Measurements from ENCODE around the gene MIEN1.
A peak's percentile ranks its signal among the peaks of the same experiment; 100 is the strongest.
"Not testable (repeated sequence)": the region's sequence is repeated elsewhere in the genome, so short reads cannot be mapped to it uniquely, and the experiment has no call there.

MIEN1 gene

GRCh38 chr17:39738983-39739884 lies 8.9 kb upstream of the MIEN1 start:
- DNase-seq, result peak; percentile 47

- DNase-seq, result no peak
Observed at GRCh38 chr17:39738568-39738901, 8.2 kb upstream of the MIEN1 start.

GRCh38 chr17:39737760-39738567 lies 7.6 kb upstream of the MIEN1 start, which contains the start of gene GRB7:
Gene GRB7 (plus strand): TSS chr17:39737938. CDS start chr17:39742302, 4,364 bp downstream.
- peak; percentile 71 for DNase-seq

GRCh38 chr17:39737206-39737759 lies 7.0 kb upstream of the MIEN1 start:
- DNase-seq, result no peak

GRCh38 chr17:39736319-39737165 lies 6.2 kb upstream of the MIEN1 start:
- DNase-seq, result no peak

GRCh38 chr17:39735882-39736281 lies 5.5 kb upstream of the MIEN1 start:
- no peak for DNase-seq

GRCh38 chr17:39732586-39732985 lies 2.3 kb upstream of the MIEN1 start:
- DNase-seq, result no peak

GRCh38 chr17:39729280-39729851 lies 966 bp downstream of the MIEN1 start:
- DNase-seq, result no peak

- no peak for DNase-seq
Observed at GRCh38 chr17:39727556-39727955, 2.8 kb downstream of the MIEN1 start.

GRCh38 chr17:39726617-39727016 lies 3.7 kb downstream of the MIEN1 start:
- DNase-seq, result no peak

- not testable (repeated sequence) for DNase-seq
Observed at GRCh38 chr17:39725923-39726322, 4.4 kb downstream of the MIEN1 start.

- no peak for DNase-seq
Observed at GRCh38 chr17:39724731-39725130, 5.6 kb downstream of the MIEN1 start.

- DNase-seq, result no peak
Observed at GRCh38 chr17:39722965-39723848, 7.1 kb downstream of the MIEN1 start.

GRCh38 chr17:39722104-39722503 lies 8.2 kb downstream of the MIEN1 start:
- DNase-seq, result no peak

- DNase-seq, result no peak
Observed at GRCh38 chr17:39719563-39720355, 10.6 kb downstream of the MIEN1 start.

GRCh38 chr17:39717660-39718059 lies 12.7 kb downstream of the MIEN1 start:
- no peak for DNase-seq

GRCh38 chr17:39716879-39717536 lies 13.3 kb downstream of the MIEN1 start:
- no peak for DNase-seq

- no peak for DNase-seq
Observed at GRCh38 chr17:39716073-39716818, 14.1 kb downstream of the MIEN1 start.

All from NCI-H2107 (cell line).